CD4-positive, alpha-beta T cell treated with Interleukin-17A for 1 hour (primary cell): ENCODE data around the gene HEXD.

ENCODE experiments used
- DNase-seq: peaks from one replicate; pipeline ENCODE4 v3.0.0-alpha.2; 2020

HEXD gene

GRCh38 chr17:82461827-82462524 lies 43.8 kb downstream of the HEXD start:
- DNase-seq = no peak

GRCh38 chr17:82463391-82463790 lies 45.2 kb downstream of the HEXD start:
- DNase-seq = no peak

DNA sequence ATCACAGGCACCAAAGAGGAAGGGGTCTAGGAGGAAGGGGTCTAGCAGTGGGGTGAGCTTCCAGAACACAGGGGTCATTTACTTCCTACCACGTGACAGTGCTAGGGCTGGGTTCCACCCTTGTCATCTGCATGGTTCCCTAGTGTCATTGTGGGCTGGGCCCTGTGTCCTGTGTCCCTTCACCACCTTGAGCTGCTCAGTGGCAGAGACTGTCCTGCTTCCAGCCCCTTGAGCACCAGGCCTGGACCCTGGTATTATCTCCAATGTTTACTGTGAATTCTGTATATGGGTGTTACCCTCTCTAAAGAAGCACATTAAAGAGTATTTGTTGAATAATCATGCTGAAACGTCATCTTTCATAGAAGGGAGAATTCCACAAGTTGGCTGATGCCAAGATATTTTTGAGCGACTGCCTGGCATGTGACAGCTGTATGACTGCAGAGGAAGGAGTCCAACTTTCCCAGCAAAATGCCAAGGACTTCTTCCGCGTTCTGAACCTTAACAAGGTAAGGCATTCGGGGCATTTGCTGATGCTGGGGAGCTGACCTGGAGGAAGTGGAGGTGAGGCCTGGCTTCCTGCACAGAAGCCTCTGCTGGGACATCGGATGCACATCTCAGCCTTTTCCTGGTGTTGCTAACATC lies 45.9 kb downstream of the HEXD start:
- no peak for DNase-seq

GRCh38 chr17:82464567-82464929 lies 46.4 kb downstream of the HEXD start:
- no peak for DNase-seq

DNA sequence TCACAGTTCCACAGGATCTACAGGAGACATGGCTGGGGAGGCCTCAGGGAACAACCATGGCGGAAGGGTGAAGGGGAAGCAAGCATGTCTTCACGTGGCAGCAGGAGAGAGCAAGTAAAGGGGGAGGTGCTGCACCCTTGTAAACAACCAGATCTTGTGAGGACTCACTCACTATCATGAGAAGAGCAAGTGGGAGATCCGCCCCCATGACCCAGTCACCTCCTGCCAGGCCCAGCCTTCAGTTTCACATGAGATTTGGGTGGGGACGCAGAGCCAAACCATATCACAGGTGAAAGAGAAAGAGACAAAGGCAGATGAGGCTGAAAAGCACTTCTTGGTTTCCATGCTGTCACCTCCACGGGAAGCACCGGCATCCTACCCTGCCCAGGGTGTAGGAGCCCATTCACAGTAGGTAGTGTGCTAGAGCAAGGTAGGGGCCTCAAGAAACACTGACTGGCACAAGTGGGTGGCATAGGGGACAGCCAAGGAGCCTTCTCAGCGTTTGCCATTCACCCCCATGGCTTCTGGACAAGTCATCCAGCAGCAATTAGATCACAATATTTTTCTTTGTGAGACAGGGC lies 47.0 kb downstream of the HEXD start:
- no peak for DNase-seq

DNA sequence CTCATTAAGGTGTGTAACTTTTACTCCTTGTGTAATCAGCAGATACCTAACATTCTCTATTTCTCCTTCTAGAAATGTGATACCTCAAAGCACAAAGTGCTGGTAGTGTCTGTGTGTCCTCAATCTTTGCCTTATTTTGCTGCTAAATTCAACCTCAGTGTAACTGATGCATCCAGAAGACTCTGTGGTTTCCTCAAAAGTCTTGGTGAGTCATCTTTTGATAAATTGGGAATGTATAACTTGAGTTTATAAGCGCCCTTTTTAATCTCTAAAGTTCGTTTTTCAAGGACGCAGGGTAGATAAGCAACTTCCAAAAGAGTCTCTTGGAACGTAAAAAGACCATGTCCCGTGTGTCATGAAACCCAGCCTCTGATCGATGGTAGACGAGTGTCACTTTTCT lies 50.5 kb downstream of the HEXD start:
- no peak for DNase-seq

- DNase-seq = no peak
These were observed 51.9 kb downstream of the HEXD start for GRCh38 chr17:82470065-82470464.

DNA sequence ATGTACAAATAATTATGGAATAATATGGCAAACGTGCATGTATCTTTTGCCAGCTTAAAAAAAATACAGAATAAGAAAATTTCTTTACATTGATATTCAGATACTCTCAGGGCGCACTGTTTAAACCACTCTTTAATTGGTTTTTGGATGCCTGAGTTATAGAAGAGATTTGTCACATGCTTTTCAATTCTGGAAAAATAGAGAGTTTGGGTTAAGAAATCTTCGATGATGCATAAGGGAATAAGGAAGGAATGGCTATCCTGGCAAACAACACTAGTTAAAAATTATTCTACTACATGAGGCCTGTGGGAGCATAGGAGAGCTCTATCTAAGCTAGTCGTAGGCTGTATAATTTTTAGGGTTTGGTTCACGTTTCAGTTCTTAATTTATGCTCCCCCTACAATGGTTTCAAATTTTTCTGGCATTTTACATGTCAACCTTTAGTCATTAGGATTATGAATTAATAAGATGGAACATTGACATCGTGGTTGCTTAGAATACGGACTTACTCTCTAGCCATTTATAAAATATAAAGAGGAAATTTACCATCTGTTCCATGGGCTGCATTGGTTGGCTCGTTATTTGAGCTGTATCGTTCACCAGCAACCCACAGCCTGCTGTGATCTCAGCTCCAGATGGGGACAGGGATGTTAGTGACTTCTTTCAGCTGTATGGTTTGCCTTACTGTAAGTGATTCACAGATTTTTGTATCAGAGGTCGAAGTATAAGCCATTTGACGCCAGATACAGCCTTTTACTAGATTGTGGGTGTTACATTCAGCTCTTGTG lies 56.3 kb downstream of the HEXD start:
- DNase-seq = no peak

DNA sequence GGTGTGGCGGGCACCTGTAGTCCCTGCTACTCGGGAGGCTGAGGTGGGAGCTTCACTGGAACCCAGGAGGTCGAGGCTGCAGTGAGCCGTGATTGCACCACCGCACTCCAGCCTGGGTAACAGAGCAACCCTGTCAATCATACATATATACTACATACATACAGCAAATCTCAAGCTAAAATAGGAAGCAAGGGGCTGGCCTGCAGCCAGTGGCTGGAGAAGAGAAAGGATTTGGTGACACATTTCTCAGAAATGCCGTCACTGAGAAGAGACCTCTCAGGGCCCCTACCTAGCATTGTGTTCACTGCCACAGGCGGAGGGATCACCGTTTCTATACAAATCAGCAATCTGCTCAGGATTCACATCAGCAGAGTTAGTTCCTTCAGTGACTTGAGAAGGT lies 57.3 kb downstream of the HEXD start:
- no peak for DNase-seq

DNA sequence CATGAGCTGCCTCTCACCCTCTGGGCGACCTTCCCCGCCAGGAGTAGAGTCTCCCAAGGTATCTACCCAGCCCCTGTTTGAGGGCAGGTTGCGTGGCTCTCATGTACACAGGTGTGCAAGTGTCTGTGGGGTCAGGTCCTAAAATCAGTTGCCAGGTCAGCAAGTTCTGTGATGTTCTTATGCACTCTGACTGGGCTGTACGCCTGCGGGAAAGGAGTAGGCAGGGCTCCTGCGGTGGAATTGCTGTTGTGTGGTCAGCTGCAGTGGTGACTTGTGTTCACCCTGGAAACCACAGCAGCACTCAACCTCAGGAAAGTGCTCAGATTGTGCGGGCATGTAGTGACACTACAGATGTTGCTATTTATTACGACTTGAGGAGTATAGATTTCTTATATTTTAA lies 59.8 kb downstream of the HEXD start:
- no peak for DNase-seq

GRCh38 chr17:82479602-82480001 lies 61.5 kb downstream of the HEXD start:
- DNase-seq = no peak

- no peak for DNase-seq
These were observed 62.2 kb downstream of the HEXD start for GRCh38 chr17:82480318-82480717.

DNA sequence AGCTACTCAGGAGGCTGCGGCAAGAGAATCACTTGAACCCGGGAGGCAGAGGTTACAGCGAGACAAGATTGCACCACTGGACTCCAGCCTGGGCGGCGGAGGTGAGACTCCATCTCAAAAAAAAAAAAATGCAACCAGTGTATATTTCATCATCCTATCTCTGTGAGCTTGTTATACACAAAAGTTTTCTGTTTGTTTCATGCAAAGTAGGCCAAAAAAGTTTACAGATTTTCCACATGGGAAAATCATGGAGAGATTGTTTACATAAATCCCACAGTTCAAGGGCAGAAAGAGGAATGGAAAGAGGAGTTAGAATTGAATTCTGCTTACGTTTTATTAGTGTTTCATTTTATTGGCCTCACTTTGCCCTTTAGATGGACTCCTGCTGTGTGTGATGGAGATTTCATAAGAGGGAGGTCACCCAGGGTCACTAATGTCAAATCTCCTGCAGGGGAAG lies 65.1 kb downstream of the HEXD start:
- no peak for DNase-seq

DNA sequence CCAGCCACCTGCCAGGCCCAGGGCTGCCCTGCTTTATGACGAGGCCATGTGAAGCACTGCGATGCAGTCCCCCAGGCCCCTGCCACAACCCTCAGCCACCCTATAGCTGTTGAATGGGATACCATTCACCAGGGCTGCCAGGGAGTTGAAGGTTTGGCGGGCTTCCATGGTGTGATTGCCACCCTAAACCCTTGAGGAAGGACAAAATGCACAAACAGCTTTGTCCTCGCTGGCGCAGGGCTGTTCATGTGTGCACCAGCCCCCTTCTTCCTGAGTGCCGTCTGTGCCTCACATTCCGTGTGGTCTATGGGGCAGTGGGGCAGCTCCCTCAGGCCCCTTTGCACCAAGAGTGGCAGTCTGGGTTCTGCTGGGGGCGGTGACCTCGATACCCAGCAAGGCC lies 65.7 kb downstream of the HEXD start:
- DNase-seq = no peak

DNA sequence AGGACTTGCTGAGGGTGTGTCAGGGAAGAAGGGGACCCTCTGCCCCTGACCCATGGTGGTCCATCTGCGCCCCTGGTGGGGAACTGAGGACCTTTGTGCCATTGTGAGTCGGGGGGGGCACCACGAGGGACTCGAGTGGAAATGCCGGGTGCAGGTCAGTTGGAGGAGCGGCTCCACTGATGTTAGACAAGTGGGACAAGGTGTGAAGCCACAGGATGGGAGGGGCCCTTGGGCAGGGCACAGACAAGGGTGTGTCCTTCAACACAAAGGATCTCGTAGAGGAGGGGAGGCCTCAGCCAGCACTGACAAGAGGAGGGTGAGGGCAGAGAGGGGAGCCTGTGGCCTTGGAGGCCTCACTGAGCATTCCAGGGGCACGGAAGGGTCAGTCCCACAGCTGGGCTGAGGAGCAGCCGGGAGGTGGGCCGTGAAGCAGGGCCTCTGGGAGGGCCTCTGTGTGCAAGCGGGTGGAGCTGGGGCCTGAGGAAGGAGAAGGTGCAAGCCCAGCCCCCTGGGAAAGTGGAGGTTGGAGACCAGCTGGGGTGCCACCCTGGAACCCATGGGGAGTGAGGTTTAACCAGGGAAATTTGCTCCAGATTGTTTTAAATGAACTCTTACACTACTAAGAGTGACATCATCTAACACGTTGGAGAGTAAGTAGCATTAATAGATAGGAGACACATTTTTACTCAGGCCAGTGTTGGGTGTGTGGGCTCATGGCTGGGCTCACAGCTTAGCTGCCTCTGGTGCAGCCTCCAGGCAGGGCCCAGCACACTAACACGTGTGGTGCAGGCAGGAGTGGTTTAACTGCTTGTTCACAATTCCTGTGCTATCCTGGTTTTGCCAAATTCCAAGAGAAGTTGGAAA lies 68.3 kb downstream of the HEXD start:
- peak; percentile 20 for DNase-seq

DNA sequence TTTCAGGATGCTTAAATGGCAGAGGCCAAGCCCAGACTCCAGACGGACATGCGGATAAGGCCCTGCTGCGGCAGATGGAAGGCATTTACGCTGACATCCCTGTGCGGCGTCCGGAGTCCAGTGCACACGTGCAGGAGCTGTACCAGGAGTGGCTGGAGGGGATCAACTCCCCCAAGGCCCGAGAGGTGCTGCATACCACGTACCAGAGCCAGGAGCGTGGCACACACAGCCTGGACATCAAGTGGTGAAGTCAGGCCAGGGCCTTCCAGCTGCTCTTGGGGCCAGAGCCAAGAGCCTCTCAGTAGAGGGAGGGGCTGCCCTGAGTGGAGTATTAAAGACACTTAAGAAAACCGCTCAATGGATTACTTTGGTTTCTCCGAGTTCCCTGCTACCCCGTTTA lies 69.8 kb downstream of the HEXD start:
- DNase-seq = no peak

GRCh38 chr17:82489117-82489516 lies 71.0 kb downstream of the HEXD start:
- no peak for DNase-seq

- DNase-seq = no peak
These were observed 71.8 kb downstream of the HEXD start for GRCh38 chr17:82489851-82490511.

DNA sequence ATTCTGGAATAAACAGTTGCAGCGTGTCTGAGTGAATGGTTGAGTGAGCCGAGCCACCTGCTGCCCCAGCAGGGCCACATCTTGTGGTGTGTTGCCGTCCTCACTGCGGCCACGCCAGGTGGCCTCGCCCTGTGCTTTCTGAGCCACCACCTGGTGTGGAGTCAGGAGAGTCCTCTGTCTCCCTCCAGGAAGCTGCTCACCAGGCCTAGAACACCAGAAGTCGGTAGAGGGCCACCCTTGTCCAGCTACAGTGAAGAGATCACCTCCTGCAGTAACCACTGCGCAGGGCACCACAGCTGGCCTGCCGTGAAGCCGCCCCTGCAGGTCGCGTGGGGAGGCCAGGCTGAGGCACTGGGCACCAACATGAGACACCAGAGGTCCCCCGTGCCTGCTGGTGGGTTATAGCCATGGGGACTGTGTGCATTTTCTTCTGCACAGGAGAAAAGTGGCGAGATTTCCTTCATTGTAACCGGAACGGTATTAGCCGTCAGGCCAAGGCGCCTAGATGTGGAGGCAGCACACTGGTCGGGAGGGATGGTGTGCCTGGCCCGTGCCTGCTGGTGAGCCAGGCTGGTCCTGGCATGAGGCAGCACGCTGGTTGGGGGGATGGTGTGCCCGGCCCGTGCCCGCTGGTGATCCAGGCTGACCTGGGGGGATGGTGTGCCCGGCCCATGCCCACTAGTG lies 72.5 kb downstream of the HEXD start:
- no peak for DNase-seq

DNA sequence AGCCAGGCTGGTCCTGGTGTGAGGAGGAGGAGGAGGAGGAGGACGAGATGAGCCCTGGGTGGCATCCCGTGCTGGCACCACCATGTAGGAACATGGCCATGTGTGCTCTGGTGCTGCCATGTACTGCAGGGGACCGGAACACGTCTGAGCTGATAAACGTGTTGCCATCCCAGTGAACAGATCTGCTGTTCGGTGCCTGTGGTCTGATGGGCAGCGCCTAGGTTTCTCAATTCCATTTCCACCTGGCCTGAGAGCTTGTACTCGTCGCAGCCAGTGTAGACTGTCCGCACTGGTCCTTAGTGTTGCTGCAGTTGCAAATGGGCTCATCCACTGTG lies 73.0 kb downstream of the HEXD start:
- no peak for DNase-seq

DNA sequence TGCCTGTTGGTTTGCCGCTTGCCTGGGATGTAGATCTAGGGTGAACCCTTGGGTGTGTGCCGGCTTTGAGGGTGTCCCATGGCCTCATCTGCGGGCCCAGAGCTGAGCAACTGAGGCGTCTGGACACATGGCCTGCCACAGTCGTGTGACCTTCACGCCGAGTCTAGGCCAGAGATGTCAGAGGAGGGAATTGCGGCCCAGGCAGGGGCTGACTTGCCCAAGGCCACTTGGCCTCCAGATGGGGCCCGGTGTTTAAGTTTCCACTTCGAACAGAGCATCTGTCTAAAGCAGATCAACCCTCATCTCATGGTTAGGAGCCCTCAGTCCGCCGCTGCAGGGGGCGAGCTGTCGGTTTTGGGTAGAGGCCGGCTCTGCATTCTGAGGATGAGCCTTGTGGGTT lies 73.4 kb downstream of the HEXD start:
- no peak for DNase-seq
